ENCODE measurements around the gene GTSE1.

The GTSE1 gene

DNA sequence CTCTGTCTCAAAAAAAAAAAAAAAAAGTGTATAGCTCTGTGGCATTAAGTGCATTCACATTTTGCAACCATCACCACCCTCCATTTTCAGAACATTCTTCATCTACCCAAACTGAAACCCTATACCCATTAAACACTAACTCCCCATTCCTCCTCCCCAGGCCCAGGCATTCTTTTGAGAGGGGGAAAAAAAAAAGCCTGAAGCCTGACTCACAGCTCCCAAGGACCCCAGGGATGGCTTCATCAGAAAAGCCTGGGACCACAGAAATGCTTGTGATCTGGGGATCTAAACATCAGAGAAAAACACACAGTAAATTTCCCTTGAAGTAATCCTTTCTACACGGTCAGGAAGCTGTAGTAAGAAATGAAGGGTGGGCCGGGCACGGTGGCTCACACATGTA, 10.7 kb upstream of the GTSE1 start:
- Histone ChIP-seq H3K9ac (ENCODE audit: low read depth in 1 of 2, low read length in 2 of 2) (no peak overlapping the region), H3K4me1 (ENCODE audit: control insufficient read depth in 1 of 2, insufficient read depth in 2 of 2, low read length in 2 of 2) (peaks cover 3 to 21% of the 10 kb centered on the region in 2 donors), H3K4me3 (ENCODE audit: low read depth in 1 of 2, low read length in 2 of 2) (no peak overlapping the region), H3K9me3 (ENCODE audit: control insufficient read depth in 1 of 2, low read length in 2 of 2) (no peaks in the 10 kb centered on the region), H3K27me3 (ENCODE audit: control insufficient read depth in 1 of 2, insufficient read depth in 2 of 2, low read length in 2 of 2) (no peaks in the 10 kb centered on the region), H3K36me3 (ENCODE audit: control insufficient read depth in 1 of 2, insufficient read depth in 2 of 2, low read length in 2 of 2) (peaks cover 53 to 93% of the 10 kb centered on the region in 2 donors), H3K27ac (ENCODE audit: low read depth, low read length) (no peak overlapping the region)

DNA sequence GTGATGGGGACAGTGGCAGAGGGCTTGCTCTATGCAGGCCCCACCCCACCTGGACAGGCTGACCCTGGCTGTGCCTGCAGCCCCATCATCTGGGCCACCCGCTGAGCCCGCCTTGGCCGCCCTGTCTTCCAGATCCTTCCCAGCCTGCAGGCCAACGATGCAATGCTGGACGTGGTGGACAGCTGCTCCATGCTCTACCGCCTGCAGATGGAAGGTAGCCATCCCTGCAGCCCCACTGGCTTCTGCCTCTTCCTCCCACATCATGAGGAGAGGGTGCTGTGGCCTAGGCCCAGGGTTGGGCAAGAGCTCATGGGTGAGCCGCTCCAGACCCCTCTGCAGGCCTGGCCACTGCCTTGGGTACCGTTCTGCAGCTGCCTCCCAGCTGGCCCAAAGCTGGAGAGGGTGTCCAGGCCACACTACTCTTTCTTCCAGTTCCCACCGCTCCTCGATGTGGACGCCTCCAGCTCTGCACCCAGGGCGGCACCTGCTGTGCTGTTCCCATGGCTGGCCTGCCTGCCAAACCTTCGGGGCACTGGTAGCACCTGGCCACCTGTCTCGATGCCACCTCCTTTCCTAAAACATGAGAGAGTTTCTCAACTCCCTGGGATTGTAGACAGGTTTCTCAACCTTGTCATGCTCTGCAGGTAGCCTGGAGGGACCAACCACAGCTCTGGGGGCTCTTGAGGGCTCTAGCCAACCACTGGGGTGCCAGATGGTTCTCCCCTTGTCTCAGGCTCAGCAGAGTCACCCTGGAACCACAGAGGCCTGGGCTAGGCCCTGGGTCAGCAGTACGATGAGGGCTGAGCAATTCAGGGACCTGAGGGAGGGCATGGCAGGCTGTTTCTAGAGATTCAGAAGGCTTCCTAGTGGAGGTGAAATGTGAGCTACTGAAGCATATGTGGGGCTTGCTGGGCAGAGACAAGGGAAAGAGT, 9.5 kb upstream of the GTSE1 start:
- H3K27ac ChIP-seq (ENCODE audit: low read depth, low read length), result peak overlapping the region; percentile 22

DNA sequence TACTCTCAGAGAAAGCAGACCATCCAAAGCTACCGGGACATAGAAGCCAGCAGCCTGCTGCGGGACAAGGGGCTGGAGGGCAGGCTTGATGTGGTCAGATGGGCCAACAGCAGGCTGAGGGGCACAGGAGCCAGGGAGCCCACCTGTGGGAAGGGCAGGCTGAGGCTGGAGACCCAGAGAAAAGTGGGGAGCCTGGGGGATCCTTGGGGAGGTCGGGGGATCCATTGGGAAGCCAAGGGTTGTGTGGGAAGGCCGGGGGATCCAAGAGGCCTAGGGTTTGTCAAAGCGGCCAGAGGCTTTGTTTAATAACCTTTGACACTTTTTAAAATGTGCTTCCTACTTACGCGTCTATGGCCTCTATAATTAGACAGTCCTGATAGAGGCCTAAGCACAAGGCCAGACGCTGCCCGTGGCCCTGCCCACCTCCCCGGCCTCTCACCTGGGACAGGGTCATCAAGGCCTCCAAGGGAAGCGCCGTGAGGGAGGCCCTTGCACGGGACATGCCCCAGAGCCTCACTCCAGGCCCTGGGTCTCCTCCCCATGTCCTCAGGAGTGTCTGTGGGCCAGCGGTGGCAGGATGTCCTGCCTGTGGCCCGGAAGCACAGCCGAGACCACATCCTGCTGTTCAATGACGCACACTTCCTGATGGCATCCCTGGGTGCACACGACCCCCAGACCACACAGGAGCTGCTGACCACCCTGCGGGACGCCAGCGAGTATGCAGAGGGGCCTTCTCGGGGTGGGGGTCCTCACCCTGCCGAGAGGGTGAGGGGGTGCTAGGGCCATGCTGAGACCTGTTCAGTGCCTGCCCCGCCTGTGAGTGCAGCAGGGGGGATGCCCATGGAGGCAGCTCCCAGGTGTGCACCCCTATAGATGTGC, 8.6 kb upstream of the GTSE1 start:
- Histone ChIP-seq H3K27me3 (ENCODE audit: control insufficient read depth in 1 of 2, insufficient read depth in 2 of 2, low read length in 2 of 2) (no peaks in the 10 kb centered on the region), H3K4me3 (ENCODE audit: low read depth in 1 of 2, low read length in 2 of 2) (peak overlapping the region; percentile 52 to 57), H3K9ac (ENCODE audit: low read depth in 1 of 2, low read length in 2 of 2) (peak overlapping the region; percentile 45 to 57), H3K9me3 (ENCODE audit: control insufficient read depth in 1 of 2, low read length in 2 of 2) (peaks cover 0 to 2% of the 10 kb centered on the region in 2 donors), H3K36me3 (ENCODE audit: control insufficient read depth in 1 of 2, insufficient read depth in 2 of 2, low read length in 2 of 2) (peaks cover 61 to 93% of the 10 kb centered on the region in 2 donors), H3K4me1 (ENCODE audit: control insufficient read depth in 1 of 2, insufficient read depth in 2 of 2, low read length in 2 of 2) (peaks cover 0 to 21% of the 10 kb centered on the region in 2 donors), H3K27ac (ENCODE audit: low read depth, low read length) (peak overlapping the region; percentile 22)

More for the DNA sequence above, 9.5 kb upstream of the GTSE1 start:
- Histone ChIP-seq H3K27me3 (ENCODE audit: control insufficient read depth in 1 of 2, insufficient read depth in 2 of 2, low read length in 2 of 2) (no peaks in the 10 kb centered on the region), H3K9me3 (ENCODE audit: control insufficient read depth in 1 of 2, low read length in 2 of 2) (peaks cover 0 to 2% of the 10 kb centered on the region in 2 donors), H3K36me3 (ENCODE audit: control insufficient read depth in 1 of 2, insufficient read depth in 2 of 2, low read length in 2 of 2) (peaks cover 58 to 93% of the 10 kb centered on the region in 2 donors), H3K9ac (ENCODE audit: low read depth in 1 of 2, low read length in 2 of 2) (peak overlapping the region; percentile 45 to 57), H3K4me3 (ENCODE audit: low read depth in 1 of 2, low read length in 2 of 2) (peak overlapping the region; percentile 52 to 57), H3K4me1 (ENCODE audit: control insufficient read depth in 1 of 2, insufficient read depth in 2 of 2, low read length in 2 of 2) (peaks cover 0 to 21% of the 10 kb centered on the region in 2 donors)

DNA sequence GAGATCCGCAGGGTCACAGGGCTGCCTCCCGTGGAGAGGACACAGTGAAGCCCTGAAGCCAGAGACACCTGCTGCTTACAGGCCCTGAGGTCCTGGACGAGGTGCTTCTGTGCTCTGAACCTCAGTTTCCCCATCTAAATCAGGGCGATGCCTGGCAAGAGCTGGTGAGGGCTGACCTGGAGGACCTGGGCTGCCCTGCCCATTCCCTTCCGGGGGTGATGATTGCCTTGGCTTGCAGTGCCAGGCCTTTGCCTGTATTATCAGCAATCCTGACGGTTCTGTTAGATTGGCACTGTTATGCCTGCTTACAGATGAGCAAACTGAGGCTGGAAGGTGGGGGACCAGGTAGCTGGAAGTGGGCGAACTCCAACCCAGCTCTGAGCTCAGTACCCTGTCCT, 7.8 kb upstream of the GTSE1 start:
- Histone ChIP-seq H3K27me3 (ENCODE audit: control insufficient read depth in 1 of 2, insufficient read depth in 2 of 2, low read length in 2 of 2) (no peaks in the 10 kb centered on the region), H3K9me3 (ENCODE audit: control insufficient read depth in 1 of 2, low read length in 2 of 2) (peaks cover 0 to 2% of the 10 kb centered on the region in 2 donors), H3K4me1 (ENCODE audit: control insufficient read depth in 1 of 2, insufficient read depth in 2 of 2, low read length in 2 of 2) (peaks cover 0 to 21% of the 10 kb centered on the region in 2 donors), H3K4me3 (ENCODE audit: low read depth in 1 of 2, low read length in 2 of 2) (peak overlapping the region; percentile 52 to 57), H3K9ac (ENCODE audit: low read depth in 1 of 2, low read length in 2 of 2) (no peak overlapping the region), H3K36me3 (ENCODE audit: control insufficient read depth in 1 of 2, insufficient read depth in 2 of 2, low read length in 2 of 2) (peaks cover 63 to 96% of the 10 kb centered on the region in 2 donors), H3K27ac (ENCODE audit: low read depth, low read length) (no peak overlapping the region)

DNA sequence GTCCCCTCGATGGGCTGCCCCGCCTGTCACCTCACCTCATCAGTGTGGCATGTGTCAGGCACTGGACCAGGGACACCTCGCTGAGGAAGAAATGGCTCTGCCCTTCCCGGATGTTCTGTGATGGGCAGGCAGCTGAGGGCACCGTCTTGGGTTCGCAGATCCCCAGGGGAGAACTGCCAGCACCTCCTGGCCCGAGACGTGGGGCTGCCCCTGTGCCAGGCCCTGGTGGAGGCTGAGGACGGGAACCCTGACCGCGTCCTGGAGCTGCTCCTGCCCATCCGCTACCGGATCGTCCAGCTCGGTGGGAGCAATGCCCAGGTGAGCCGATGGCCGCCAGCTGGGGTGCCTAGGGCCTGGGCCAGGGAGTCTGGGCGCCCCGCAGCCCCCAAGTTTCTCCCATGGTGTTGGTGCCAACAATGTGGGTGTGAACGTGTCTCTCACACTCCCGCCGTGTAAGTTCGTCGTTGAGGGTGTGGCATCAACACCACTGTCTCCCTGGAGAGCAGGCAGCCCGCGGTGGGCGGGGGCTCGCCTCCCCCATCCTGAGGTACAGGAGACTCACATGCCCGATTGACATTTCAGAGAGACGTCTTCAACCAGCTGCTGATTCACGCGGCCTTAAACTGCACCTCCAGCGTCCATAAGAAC, 7.3 kb upstream of the GTSE1 start:
- Histone ChIP-seq H3K9me3 (ENCODE audit: control insufficient read depth in 1 of 2, low read length in 2 of 2) (peaks cover 0 to 2% of the 10 kb centered on the region in 2 donors), H3K27ac (ENCODE audit: low read depth, low read length) (no peak overlapping the region), H3K9ac (ENCODE audit: low read depth in 1 of 2, low read length in 2 of 2) (no peak overlapping the region)

DNA sequence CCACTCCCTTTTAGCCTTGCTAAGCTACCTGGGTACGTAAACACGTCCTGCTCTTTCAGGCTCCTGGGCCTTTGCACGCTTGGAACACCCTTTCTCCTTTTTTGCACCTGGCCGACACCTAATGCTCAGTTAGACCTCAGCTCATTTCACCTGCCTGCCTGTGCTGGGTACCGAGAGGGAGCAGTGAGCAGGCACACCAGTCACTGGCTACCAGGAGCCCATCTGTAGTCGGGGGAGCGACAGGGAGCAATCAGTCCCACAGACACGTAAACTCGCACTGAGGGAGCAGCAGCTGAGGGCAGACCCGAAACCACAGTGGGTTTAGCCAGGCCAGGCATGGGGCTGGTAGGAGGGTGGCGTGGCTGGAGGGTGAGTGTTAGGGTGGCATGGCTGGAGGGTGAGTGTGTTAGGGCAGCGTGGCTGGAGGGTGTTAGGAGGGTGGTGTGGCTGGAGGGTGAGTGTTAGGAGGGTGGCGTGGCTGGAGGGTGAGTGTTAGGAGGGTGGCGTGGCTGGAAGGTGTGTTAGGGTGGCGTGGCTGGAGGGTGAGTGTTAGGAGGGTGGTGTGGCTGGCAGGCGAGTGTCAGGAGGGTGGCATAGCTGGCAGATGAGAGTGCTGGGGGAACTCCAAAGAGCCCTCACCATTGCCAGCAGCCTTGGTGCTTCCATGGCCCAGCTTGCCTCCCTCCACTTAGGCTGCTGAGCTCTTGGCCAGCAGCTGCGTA, 6.4 kb upstream of the GTSE1 start:
- H3K27ac ChIP-seq (ENCODE audit: low read depth, low read length), result no peak overlapping the region
- no peak overlapping the region for H3K4me3 ChIP-seq (ENCODE audit: low read depth in 1 of 2, low read length in 2 of 2)

More for the DNA sequence above, 7.3 kb upstream of the GTSE1 start:
- H3K27me3 ChIP-seq (ENCODE audit: control insufficient read depth in 1 of 2, insufficient read depth in 2 of 2, low read length in 2 of 2), result no peaks in the 10 kb centered on the region
- H3K4me3 ChIP-seq (ENCODE audit: low read depth in 1 of 2, low read length in 2 of 2), result no peak overlapping the region
- H3K36me3 ChIP-seq (ENCODE audit: control insufficient read depth in 1 of 2, insufficient read depth in 2 of 2, low read length in 2 of 2), result peaks cover 58 to 90% of the 10 kb centered on the region in 2 donors
- H3K4me1 ChIP-seq (ENCODE audit: control insufficient read depth in 1 of 2, insufficient read depth in 2 of 2, low read length in 2 of 2), result peaks cover 0 to 21% of the 10 kb centered on the region in 2 donors

DNA sequence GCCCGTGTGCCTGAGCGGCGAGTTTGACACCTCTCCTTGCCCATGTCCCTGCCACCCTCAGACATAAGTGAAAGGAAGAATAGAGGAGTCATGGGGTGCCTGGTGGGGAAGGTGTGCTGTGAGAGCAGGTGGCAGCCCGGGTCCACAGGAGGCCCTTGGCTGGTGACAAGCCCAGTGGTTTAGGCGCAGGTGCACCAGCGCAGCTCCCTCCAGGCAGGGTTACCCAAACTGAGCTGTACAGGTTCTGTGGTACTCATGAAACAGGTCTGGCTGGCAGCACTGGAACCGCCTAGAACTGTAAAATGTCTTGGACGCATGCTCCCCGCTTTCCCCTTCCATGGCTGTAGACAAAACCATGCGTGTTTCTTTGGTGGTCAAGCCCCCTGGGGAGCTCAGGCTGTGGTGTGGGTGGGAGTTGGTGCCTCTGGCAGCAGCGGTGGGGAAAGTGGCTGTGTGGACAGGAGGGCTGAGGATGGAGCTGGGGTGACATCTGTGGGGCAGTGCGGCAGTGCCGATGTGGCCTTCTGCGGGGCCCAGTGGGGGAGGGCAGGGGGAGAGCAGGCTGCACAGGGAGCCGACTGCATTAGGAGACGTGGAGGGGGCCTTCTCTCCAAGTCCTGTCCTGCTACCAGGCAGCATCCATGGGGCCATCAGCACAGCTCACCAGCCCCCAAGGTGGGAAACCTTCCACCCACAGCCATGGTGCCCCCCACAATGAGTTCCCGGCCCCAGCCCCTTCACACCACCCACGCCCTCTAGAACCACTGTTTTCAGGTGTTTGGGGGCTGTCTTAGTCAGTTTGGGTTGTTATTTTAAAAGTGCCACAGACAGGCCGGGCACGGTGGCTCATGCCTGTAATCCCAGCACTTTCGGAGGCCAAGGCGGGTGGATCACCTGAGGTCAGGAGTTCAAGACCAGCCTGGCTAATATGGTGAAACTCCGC, 5.6 kb upstream of the GTSE1 start:
- H3K36me3 ChIP-seq (ENCODE audit: control insufficient read depth in 1 of 2, insufficient read depth in 2 of 2, low read length in 2 of 2), result peaks cover 47 to 79% of the 10 kb centered on the region in 2 donors
- H3K4me1 ChIP-seq (ENCODE audit: control insufficient read depth in 1 of 2, insufficient read depth in 2 of 2, low read length in 2 of 2), result peaks cover 8 to 31% of the 10 kb centered on the region in 2 donors
- no peak overlapping the region for H3K9ac ChIP-seq (ENCODE audit: low read depth in 1 of 2, low read length in 2 of 2)
- H3K27me3 ChIP-seq (ENCODE audit: control insufficient read depth in 1 of 2, insufficient read depth in 2 of 2, low read length in 2 of 2), result no peaks in the 10 kb centered on the region
- H3K27ac ChIP-seq (ENCODE audit: low read depth, low read length), result no peak overlapping the region
- no peak overlapping the region for H3K4me3 ChIP-seq (ENCODE audit: low read depth in 1 of 2, low read length in 2 of 2)
- peaks cover 0 to 2% of the 10 kb centered on the region in 2 donors for H3K9me3 ChIP-seq (ENCODE audit: control insufficient read depth in 1 of 2, low read length in 2 of 2)

More for the DNA sequence above, 6.4 kb upstream of the GTSE1 start:
- Histone ChIP-seq H3K27me3 (ENCODE audit: control insufficient read depth in 1 of 2, insufficient read depth in 2 of 2, low read length in 2 of 2) (no peaks in the 10 kb centered on the region), H3K9ac (ENCODE audit: low read depth in 1 of 2, low read length in 2 of 2) (no peak overlapping the region), H3K9me3 (ENCODE audit: control insufficient read depth in 1 of 2, low read length in 2 of 2) (peaks cover 0 to 2% of the 10 kb centered on the region in 2 donors), H3K4me1 (ENCODE audit: control insufficient read depth in 1 of 2, insufficient read depth in 2 of 2, low read length in 2 of 2) (peaks cover under 1 to 23% of the 10 kb centered on the region in 2 donors), H3K36me3 (ENCODE audit: control insufficient read depth in 1 of 2, insufficient read depth in 2 of 2, low read length in 2 of 2) (peaks cover 52 to 85% of the 10 kb centered on the region in 2 donors)

DNA sequence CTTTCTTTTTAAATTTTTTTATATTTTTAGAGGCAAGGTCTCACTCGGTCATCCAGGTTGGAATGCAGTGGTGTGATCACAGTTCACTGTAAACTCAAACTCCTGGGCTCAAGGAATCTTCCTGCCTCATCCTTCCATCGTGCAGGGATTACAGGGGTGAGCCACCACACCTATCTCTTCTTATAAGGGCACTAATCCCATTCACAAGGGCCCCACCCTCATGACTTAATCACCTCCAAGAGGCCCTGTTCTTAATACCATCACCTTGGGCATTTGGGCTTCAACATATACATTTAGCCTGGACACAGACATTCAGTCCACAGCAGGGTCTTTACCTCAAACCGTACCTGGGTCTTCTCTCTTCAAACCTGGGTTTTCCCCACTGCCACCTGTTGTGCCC, 4.5 kb upstream of the GTSE1 start:
- peaks cover 40 to 69% of the 10 kb centered on the region in 2 donors for H3K36me3 ChIP-seq (ENCODE audit: control insufficient read depth in 1 of 2, insufficient read depth in 2 of 2, low read length in 2 of 2)
- H3K9ac ChIP-seq (ENCODE audit: low read depth in 1 of 2, low read length in 2 of 2), result no peak overlapping the region
- H3K27ac ChIP-seq (ENCODE audit: low read depth, low read length), result no peak overlapping the region
- H3K4me1 ChIP-seq (ENCODE audit: control insufficient read depth in 1 of 2, insufficient read depth in 2 of 2, low read length in 2 of 2), result peaks cover 11 to 32% of the 10 kb centered on the region in 2 donors
- no peaks in the 10 kb centered on the region for H3K27me3 ChIP-seq (ENCODE audit: control insufficient read depth in 1 of 2, insufficient read depth in 2 of 2, low read length in 2 of 2)
- H3K9me3 ChIP-seq (ENCODE audit: control insufficient read depth in 1 of 2, low read length in 2 of 2), result peaks cover 0 to 2% of the 10 kb centered on the region in 2 donors
- H3K4me3 ChIP-seq (ENCODE audit: low read depth in 1 of 2, low read length in 2 of 2), result no peak overlapping the region

Data from duodenal mucosa (tissue), 2 donors.